ENCODE results near the gene ZYG11B. TPM values are rescaled to one million over a fixed set of nuclear protein-coding genes. Genes with fewer than 3 reads are reported as not detected.

The ZYG11B gene
- total and polyA plus RNA-seq, 2 of the 13 experiments (the other 11 are each of a cell fraction or from before 2014, with no cell fraction given): 6.9 to 17.9 TPM

DNA sequence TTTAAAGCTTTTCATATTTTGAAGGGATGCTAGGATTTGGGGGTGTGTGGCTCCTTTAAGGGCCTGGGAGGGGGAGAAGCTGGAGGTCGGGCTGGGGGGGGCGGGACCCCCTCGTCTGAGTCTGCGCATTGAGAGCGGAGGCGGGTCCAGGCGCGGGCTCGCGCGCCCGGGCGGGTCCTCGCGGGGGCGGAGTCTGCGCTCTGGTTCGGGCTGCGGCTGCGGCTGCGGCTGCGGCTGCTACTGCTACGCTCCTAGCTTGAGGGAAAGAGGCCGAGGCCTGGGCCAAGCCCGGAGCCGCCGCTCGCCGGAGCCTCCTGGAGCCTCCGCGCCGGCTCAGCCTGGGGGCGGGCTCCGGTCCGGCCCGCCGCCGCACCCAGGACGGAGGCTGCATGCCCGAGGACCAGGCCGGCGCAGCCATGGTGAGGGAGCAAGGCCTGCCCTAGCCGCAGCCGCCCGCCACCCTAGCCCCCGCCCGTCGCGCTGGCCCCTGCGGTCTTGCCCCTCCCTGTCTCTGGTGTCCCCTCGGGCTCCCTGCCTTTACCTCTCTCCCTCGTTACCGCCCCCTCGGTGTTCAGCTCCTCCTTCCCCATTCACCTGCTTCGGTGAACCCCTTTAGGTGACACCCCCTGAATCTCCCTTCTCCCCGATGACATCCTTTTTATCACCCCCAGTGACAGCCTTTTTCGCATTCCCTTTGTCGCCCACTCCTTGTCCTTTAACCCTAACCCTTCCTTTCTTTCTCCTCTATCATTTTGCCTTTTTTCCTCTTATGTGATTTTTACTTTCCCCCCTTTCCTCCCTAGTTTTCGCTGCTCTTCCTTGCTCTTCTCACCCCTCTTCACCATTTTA, at the start of gene ZYG11B (continued):
- TF ChIP-seq, protein P1, sequence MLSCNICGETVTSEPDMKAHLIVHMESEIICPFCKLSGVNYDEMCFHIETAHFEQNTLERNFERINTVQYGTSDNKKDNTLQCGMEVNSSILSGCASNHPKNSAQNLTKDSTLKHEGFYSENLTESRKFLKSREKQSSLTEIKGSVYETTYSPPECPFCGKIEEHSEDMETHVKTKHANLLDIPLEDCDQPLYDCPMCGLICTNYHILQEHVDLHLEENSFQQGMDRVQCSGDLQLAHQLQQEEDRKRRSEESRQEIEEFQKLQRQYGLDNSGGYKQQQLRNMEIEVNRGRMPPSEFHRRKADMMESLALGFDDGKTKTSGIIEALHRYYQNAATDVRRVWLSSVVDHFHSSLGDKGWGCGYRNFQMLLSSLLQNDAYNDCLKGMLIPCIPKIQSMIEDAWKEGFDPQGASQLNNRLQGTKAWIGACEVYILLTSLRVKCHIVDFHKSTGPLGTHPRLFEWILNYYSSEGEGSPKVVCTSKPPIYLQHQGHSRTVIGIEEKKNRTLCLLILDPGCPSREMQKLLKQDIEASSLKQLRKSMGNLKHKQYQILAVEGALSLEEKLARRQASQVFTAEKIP (CRISPR knock-in tag; IDR thresholded peaks at IDR 0.05; ENCODE audit: borderline replicate concordance): no peak
- TF ChIP-seq ZNF281 (CRISPR knock-in tag; IDR thresholded peaks at IDR 0.05; ENCODE audit: borderline replicate concordance): no peak
- TF ChIP-seq ZNF577 (CRISPR knock-in tag; IDR thresholded peaks at IDR 0.05; ENCODE audit: borderline replicate concordance, low read depth): no peak
- TF ChIP-seq ZNF383 (CRISPR knock-in tag; IDR thresholded peaks at IDR 0.05; ENCODE audit: borderline replicate concordance): no peak
- TF ChIP-seq ZNF850 (CRISPR knock-in tag; conservative IDR thresholded peaks at IDR 0.05): no peak
- no peak for TF ChIP-seq ZNF136 (CRISPR knock-in tag; IDR thresholded peaks at IDR 0.05; ENCODE audit: low read depth)
- no peak for TF ChIP-seq PRDM15 (CRISPR knock-in tag; IDR thresholded peaks at IDR 0.05)
- TF ChIP-seq FOXO4 (CRISPR knock-in tag; conservative IDR thresholded peaks at IDR 0.05): no peak
- no peak for TF ChIP-seq GLMP (CRISPR knock-in tag; IDR thresholded peaks at IDR 0.05; ENCODE audit: borderline replicate concordance)
- TF ChIP-seq PREB (CRISPR knock-in tag; IDR thresholded peaks at IDR 0.05): no peak
- no peak for TF ChIP-seq ZFP41 (CRISPR knock-in tag; IDR thresholded peaks at IDR 0.05; ENCODE audit: borderline replicate concordance)
- no peak for TF ChIP-seq ATRX (CRISPR knock-in tag; IDR thresholded peaks at IDR 0.05; ENCODE audit: borderline replicate concordance)
- no peak for TF ChIP-seq ZNF615 (CRISPR knock-in tag; IDR thresholded peaks at IDR 0.05; ENCODE audit: borderline replicate concordance)
- no peak for TF ChIP-seq THAP7 (CRISPR knock-in tag; IDR thresholded peaks at IDR 0.05)

Measured in HepG2 (cell line).